Stimulated activated CD4-positive, alpha-beta T cell treated with anti-CD3 and anti-CD28 coated beads, TNF-alpha, amount 100 ng/mL, for 48 hours (primary cell): ENCODE measurements around the gene CNGA3.

Experiments used
- DNase-seq, 3 donors: peaks; one replicate each; pipeline ENCODE4 v3.0.0-alpha.2; 2020; ENCODE audit warnings: low read depth in 3 of 3

CNGA3 gene

GRCh38 chr2:98327776-98328175 lies 18.5 kb upstream of the CNGA3 start:
- DNase-seq, result no peak

GRCh38 chr2:98329549-98329948 lies 16.7 kb upstream of the CNGA3 start:
- DNase-seq, result no peak

DNA sequence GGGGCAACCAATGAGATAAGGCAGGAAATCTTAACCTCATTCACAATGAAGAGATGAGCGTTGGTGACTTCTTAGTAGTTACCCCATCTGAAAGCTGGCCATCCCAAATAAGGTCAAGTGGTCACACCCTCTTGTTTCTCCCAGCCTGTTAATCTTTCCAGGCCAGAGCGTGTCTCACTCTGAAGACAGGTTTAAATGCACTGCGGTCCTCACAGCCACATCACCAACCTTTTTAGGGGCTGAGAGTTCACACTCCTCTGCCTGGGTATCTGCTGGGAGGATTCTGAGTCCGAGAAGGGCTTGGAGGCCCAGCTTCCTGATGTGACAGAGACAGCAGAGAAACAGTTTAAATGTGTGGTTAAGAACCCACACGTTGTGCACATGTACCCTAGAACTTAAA lies 13.3 kb upstream of the CNGA3 start:
- no peak for DNase-seq

GRCh38 chr2:98333922-98334321 lies 12.3 kb upstream of the CNGA3 start:
- DNase-seq, result no peak

- no peak for DNase-seq
Measured at GRCh38 chr2:98334439-98335078, 11.7 kb upstream of the CNGA3 start.

- no peak for DNase-seq
Measured at GRCh38 chr2:98335271-98335670, 11.0 kb upstream of the CNGA3 start.

GRCh38 chr2:98341241-98341640 lies 5.0 kb upstream of the CNGA3 start:
- no peak for DNase-seq

DNA sequence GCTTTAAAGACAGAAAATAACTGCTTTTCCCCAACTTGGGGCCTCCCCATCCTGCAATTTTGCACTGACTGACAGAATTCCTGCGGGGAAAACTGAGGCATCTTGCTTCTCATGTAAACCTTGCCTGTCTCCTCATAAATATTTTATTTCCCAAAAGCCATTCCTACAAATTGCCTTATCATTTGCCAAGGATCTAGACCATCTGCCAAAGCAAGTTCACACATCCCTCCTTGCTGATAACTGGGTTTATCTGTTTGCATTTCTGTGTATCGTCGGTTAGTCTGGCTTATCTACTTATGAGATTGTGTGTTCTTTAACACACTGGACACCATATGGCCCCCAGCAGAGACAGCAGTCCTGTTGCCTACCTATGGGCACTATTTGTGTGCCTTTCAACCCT lies 3.0 kb upstream of the CNGA3 start:
- no peak for DNase-seq

GRCh38 chr2:98347298-98348065 lies 1.2 kb downstream of the CNGA3 start:
- DNase-seq, result no peak

- DNase-seq, result no peak
Measured at GRCh38 chr2:98348066-98348561, 1.9 kb downstream of the CNGA3 start.

DNA sequence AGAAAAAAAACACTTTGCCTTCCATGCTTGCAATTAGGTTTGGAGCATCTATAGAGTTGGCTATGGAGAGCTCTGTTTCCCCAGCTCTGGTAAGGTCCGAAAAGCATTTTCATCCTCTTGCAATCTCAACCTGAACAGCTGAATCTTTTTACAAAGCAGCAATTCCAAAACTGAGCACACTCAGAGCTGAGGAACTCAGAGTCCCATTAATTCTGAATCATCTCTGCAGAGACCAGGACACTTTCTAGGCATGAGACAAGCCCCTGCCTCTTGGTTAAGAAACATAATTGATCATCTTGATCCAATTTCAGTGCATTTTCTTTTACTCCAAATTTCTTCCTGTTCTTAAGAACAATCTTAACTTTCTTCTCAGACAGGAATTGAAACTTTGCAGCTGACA lies 4.2 kb downstream of the CNGA3 start:
- DNase-seq, result no peak

DNA sequence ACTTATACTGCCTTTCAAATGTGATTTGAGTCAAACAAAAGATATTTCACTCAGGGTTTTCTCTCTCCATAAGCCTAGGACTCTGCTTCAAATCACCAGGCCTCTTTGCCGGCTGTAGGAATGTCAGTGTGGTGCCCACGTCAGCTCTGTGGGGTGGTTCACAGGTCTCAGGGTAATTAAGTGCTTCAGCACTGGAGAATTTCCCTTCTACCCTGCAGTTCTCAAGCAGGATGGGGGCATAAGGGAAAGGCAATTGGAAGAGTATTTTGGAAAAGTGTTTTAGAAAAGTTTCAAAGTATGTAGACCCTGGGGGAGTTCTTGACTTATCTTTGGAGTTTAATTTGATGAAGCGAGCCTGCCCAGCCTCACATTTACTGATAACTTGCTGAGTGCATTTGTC lies 9.6 kb downstream of the CNGA3 start:
- DNase-seq, result no peak

GRCh38 chr2:98356729-98357128 lies 10.5 kb downstream of the CNGA3 start:
- no peak for DNase-seq

- no peak for DNase-seq
Measured at GRCh38 chr2:98357849-98358248, 11.6 kb downstream of the CNGA3 start.

DNA sequence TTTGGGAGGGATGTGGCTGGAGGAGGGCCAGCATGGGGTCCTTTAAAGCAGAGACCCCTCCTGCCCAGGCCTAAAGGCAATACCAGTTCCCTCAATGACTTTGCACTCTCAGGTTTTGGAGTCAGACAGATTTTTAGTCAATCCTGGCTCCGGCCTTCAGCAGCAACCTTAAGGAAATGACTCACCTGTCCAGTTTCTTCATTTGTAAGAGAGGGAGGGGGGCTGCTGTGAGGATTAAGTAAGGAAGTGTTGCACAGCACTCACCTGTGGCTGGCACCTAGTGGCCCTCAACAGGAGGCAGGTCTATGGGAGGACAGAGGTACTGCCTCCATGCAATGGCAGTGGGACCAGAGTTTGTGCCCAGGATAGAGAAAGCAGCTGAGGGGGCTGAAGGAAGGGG lies 13.7 kb downstream of the CNGA3 start:
- DNase-seq, result no peak

- DNase-seq, result no peak
Measured at GRCh38 chr2:98367721-98368120, 21.5 kb downstream of the CNGA3 start.

DNA sequence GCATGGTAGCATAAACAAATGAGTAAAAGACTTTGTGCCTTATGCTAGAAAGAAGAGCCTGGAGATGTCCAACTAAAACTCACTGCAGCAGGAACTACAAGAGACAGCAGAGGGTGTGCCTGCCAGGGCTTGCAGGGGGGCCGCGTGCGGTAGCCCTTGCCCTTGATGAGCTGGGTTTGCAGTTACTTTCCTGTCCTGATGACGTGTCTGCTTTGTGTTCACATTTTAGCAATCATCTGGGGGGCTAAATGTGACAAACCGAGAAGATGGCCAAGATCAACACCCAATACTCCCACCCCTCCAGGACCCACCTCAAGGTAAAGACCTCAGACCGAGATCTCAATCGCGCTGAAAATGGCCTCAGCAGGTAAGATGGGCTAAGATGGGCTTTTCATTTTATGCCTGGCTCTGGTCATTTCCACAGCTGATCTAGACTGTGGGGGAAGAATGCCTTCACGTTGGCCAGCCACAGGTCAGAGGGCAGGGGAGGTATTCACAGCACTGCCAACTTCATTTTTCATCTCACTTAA lies 23.5 kb downstream of the CNGA3 start:
- no peak for DNase-seq

DNA sequence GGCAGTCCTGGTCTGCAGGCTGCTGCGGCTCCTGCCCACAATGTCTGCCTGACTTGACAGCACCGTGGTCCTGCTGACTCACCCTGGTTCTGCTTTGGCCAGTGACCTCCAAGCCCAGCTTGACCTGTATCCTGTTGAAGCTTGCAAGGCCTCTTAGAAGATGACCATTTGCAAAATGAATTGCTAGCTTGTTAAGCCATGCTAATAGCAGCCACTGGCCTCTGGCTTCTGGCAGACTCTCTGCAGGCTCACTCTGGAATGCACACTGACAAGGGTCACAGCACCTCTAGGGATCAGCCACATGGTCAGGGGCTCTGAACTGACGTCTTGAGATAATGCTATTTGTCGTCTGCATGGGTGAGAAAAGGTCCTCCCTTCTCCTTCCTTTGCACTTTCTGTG lies 25.9 kb downstream of the CNGA3 start:
- DNase-seq, result no peak

- DNase-seq, result no peak
Measured at GRCh38 chr2:98372579-98372978, 26.3 kb downstream of the CNGA3 start.

DNA sequence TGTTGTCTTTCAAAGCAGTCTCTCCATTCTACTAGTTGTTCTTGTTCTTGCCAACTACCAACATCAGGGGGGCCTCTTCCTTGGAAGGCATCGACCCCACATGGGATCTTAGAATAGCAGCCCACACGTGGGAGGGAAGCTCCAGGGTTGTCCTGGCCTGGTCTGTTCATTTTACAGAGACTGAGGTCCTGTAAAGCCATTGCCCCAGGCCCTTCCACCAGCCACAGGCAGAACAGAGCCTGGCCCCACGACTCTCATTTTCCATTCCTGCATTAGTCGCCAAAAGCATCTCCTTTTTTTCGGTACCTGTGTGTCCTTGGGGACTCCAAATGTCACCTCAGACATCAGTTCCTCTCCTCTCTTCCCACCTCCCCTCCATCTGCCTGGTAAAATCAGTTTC lies 28.0 kb downstream of the CNGA3 start:
- DNase-seq, result no peak

DNA sequence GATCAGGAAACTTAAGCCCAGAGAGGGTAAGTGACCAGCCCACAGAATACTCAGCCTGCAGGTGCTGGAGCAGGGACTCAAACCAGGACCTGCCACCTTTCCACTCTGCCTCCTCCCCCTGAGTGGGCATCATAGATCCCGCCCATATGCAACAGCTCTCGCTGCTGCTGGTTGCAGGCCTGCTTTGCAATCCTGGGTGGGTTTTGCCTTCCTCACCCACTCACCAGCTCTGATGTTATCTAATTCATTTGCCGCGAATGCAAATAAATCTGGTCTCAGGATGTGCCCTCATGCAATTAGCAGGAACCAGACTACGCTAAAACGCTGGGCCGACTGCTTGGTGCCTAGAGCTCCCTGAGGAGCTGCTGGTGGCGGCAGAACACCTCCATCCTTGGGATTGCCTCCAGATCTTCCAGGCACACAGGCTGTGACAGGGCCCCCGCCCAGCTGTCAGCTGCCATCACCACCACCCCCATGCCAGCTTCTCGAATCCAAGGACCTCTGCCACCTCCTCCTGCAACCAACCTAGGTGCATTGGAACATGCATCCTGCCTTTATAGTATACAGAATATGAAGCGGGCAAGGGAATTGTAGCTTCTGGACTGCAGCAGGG lies 28.8 kb downstream of the CNGA3 start:
- DNase-seq, result no peak

- no peak for DNase-seq
Measured at GRCh38 chr2:98376301-98376910, 30.1 kb downstream of the CNGA3 start.
